ENCODE measurements around the gene PRRT1.

GRCh38 chr6:32137454-32137853, 14.3 kb downstream of the PRRT1 start:
- TF ChIP-seq CTCF (IDR thresholded peaks at IDR 0.05) (no peak), POLR2AphosphoS5 (IDR thresholded peaks at IDR 0.05) (no peak), POLR2A (IDR thresholded peaks at IDR 0.05) (no peak), EP300 (IDR thresholded peaks at IDR 0.05) (no peak)
